PC-9 (cell line): ENCODE data around the gene STK39. TPM values are rescaled to one million over a fixed set of nuclear protein-coding genes. Genes with fewer than 3 reads are reported as not detected.

Experiments
- BruUV-seq: library from RNA; stranded (reverse); fragments of 400-500 nt; replicated peaks from 2 replicates; lab custom pipeline; 2021; lab: Mats Ljungman, UMichigan
- CTCF ChIA-PET: fragments of 300-600 bp; sonication (Branson Sonifier 250); formaldehyde crosslinking; loops from one replicate; lab custom pipeline; 2022; ENCODE audit warnings: antibody characterized with exemption; lab: Charles Lee
- POLR2A ChIA-PET: fragments of 300-600 bp; sonication (Branson Sonifier 250); formaldehyde crosslinking; loops from one replicate; lab custom pipeline; 2022; ENCODE audit warnings: antibody characterized with exemption; ENCODE audit not compliant: unreplicated experiment; lab: Charles Lee
- DNase-seq, 2 experiments: peaks; one replicate each; pipeline versions ENCODE4 v3.0.0 to v3.0.0-alpha.2; 2015 to 2022; ENCODE audit warnings: mixed read lengths in 1 of 2
- H2AFZ ChIP-seq: fragments of 200-600 bp; sonication (generic); 2 replicates; pipeline ENCODE4 v1.8.1; 2017; ENCODE audit warnings: antibody characterized with exemption
- H3F3A ChIP-seq: fragments of 200-600 bp; sonication (generic); 2 replicates; pipeline ENCODE4 v1.8.1; 2017; ENCODE audit warnings: antibody characterized with exemption, mild to moderate bottlenecking, low read depth; ENCODE audit not compliant: insufficient read depth
- H3K27ac ChIP-seq: fragments of 200-600 bp; sonication (generic); 2 replicates; pipeline ENCODE4 v1.6.1; 2016; ENCODE audit warnings: mixed run types
- H3K27me3 ChIP-seq: fragments of 200-600 bp; sonication (generic); 2 replicates; pipeline ENCODE4 v1.6.1; 2016; ENCODE audit warnings: low read depth, mixed run types; ENCODE audit not compliant: insufficient read depth
- H3K36me3 ChIP-seq: fragments of 200-600 bp; sonication (generic); 2 replicates; pipeline ENCODE4 v1.6.1; 2016; ENCODE audit warnings: low read depth, mixed run types
- H3K4me1 ChIP-seq: fragments of 200-600 bp; sonication (generic); replicated peaks from 2 replicates; pipeline ENCODE4 v1.6.1; 2016; ENCODE audit warnings: mixed run types; ENCODE audit not compliant: insufficient read depth
- H3K4me2 ChIP-seq: fragments of 200-600 bp; sonication (generic); 2 replicates; pipeline ENCODE4 v1.6.1; 2017; ENCODE audit warnings: mixed run types
- H3K4me3 ChIP-seq: fragments of 200-600 bp; sonication (generic); 2 replicates; pipeline ENCODE4 v1.6.1; 2016; ENCODE audit warnings: mixed run types
- H3K79me2 ChIP-seq: fragments of 200-600 bp; sonication (generic); 2 replicates; pipeline ENCODE4 v1.6.1; 2017; ENCODE audit warnings: low read depth, mixed run types
- H3K9me2 ChIP-seq: fragments of 200-600 bp; sonication (generic); 2 replicates; pipeline ENCODE4 v1.8.1; 2017; ENCODE audit warnings: mild to moderate bottlenecking; ENCODE audit not compliant: insufficient read depth
- H3K9me3 ChIP-seq: fragments of 200-600 bp; sonication (generic); 2 replicates; pipeline ENCODE4 v1.8.1; 2016; ENCODE audit warnings: low read depth; ENCODE audit not compliant: insufficient read depth
- H4K20me1 ChIP-seq: fragments of 200-600 bp; sonication (generic); 2 replicates; pipeline ENCODE4 v1.8.1; 2017; ENCODE audit not compliant: insufficient read depth
- CTCF ChIP-seq: fragments of 200-600 bp; sonication (generic); conservative IDR thresholded peaks from 2 replicates; pipeline ENCODE4 v1.6.1; 2017; ENCODE audit warnings: mixed run types, antibody characterized with exemption, mild to moderate bottlenecking, moderate library complexity
- EZH2 ChIP-seq: fragments of 200-600 bp; sonication (generic); IDR thresholded peaks from 2 replicates; pipeline ENCODE4 v1.8.0; 2017; ENCODE audit warnings: antibody characterized with exemption, low read depth
- intact Hi-C: fragments of 100-400 bp; cut with micrococcal nuclease; formaldehyde crosslinking; loops from one replicate; pipeline ENCODE4 v1.10.0; 2022; ENCODE audit not compliant: unreplicated experiment
- total RNA-seq: library from RNA; stranded (reverse); gene quantifications from 2 replicates; pipeline ENCODE4 v1.2.3, GENCODE V29; 2021

Gene STK39
- total RNA-seq, 1 experiment from 2014 or later: 14.5 TPM

- Histone ChIP-seq H3K27me3 (no peaks in the 10 kb centered on the region), H3F3A (no peaks in the 10 kb centered on the region), H4K20me1 (no peaks in the 10 kb centered on the region), H3K4me2 (no peak overlapping the region), H3K27ac (no peak overlapping the region), H3K4me1 (no peaks in the 10 kb centered on the region), H3K9me2 (no peaks in the 10 kb centered on the region), H3K79me2 (no peaks in the 10 kb centered on the region; the same call in 1 of the 2 replicates), H3K36me3 (no peaks in the 10 kb centered on the region), H3K9me3 (no peaks in the 10 kb centered on the region), H2AFZ (no peak overlapping the region), H3K4me3 (no peak overlapping the region)
- BruUV-seq: no TSS peak
- TF ChIP-seq CTCF (no peak), EZH2 (no peak)
- CTCF ChIA-PET: no interaction called here
- DNase-seq: no peak
- intact Hi-C loops: no loop called here
- POLR2A ChIA-PET: no interaction called here
These were observed 100.2 kb downstream of the STK39 start for GRCh38 chr2:168146892-168147810.

GRCh38 chr2:168145426-168146310 lies 101.7 kb downstream of the STK39 start:
- H3K27me3 ChIP-seq: no peaks in the 10 kb centered on the region
- intact Hi-C loops: no loop called here
- no TSS peak for BruUV-seq
- ChIA-PET POLR2A (no interaction called here), CTCF (no interaction called here)
- H3K79me2 ChIP-seq: no peaks in the 10 kb centered on the region; the same call in 1 of the 2 replicates
- H2AFZ ChIP-seq: no peak overlapping the region
- H4K20me1 ChIP-seq: no peaks in the 10 kb centered on the region
- no peak for DNase-seq
- no peaks in the 10 kb centered on the region for H3K36me3 ChIP-seq
- no peak for TF ChIP-seq CTCF
- no peak for TF ChIP-seq EZH2
- no peaks in the 10 kb centered on the region for H3F3A ChIP-seq
- H3K27ac ChIP-seq: no peak overlapping the region
- no peaks in the 10 kb centered on the region for H3K4me1 ChIP-seq
- no peaks in the 10 kb centered on the region for H3K9me3 ChIP-seq
- H3K9me2 ChIP-seq: no peaks in the 10 kb centered on the region
- no peak overlapping the region for H3K4me2 ChIP-seq
- no peak overlapping the region for H3K4me3 ChIP-seq

- intact Hi-C loops: no loop called here
These were observed 102.4 kb downstream of the STK39 start for GRCh38 chr2:168145011-168145410.

More at GRCh38 chr2:168145011-168145410, 102.4 kb downstream of the STK39 start:
- H4K20me1 ChIP-seq: no peaks in the 10 kb centered on the region
- H3K9me2 ChIP-seq: no peaks in the 10 kb centered on the region
- CTCF ChIA-PET: no interaction called here
- H3K4me3 ChIP-seq: no peak overlapping the region
- H2AFZ ChIP-seq: no peak overlapping the region
- no peak for DNase-seq
- H3K4me1 ChIP-seq: no peaks in the 10 kb centered on the region
- TF ChIP-seq EZH2: no peak
- no peak for TF ChIP-seq CTCF
- H3K79me2 ChIP-seq: no peaks in the 10 kb centered on the region; the same call in 1 of the 2 replicates
- no peaks in the 10 kb centered on the region for H3F3A ChIP-seq
- H3K9me3 ChIP-seq: no peaks in the 10 kb centered on the region
- no TSS peak for BruUV-seq
- H3K36me3 ChIP-seq: 0 out of 2 replicates have a peak, but pooled peaks cover 5% of the 10 kb centered on the region
- H3K27ac ChIP-seq: no peak overlapping the region
- POLR2A ChIA-PET: no interaction called here
- no peak overlapping the region for H3K4me2 ChIP-seq
- H3K27me3 ChIP-seq: no peaks in the 10 kb centered on the region
